IPS-18a (cell line): ENCODE results near the gene GABBR1.

ENCODE experiments used
- H3K27ac ChIP-seq: one replicate; pipeline ENCODE4 v1.5.1; 2013; ENCODE audit warnings: low read length
- H3K27me3 ChIP-seq: one replicate; pipeline ENCODE4 v1.6.1; 2013; ENCODE audit warnings: mild to moderate bottlenecking, low read length; ENCODE audit not compliant: control insufficient read depth, insufficient read depth
- H3K36me3 ChIP-seq: one replicate; pipeline ENCODE4 v1.6.1; 2013; ENCODE audit warnings: low read depth, low read length; ENCODE audit not compliant: control insufficient read depth
- H3K4me1 ChIP-seq: one replicate; pipeline ENCODE4 v1.6.1; 2013; ENCODE audit warnings: low read depth, low read length; ENCODE audit not compliant: control insufficient read depth
- H3K4me3 ChIP-seq: one replicate; pipeline ENCODE4 v1.5.1; 2013; ENCODE audit warnings: low read length
- H3K9ac ChIP-seq: one replicate; pipeline ENCODE4 v1.6.1; 2013; ENCODE audit warnings: mild to moderate bottlenecking, low read length, moderate library complexity
- H3K9me3 ChIP-seq: one replicate; pipeline ENCODE4 v1.6.1; 2013; ENCODE audit warnings: low read depth, low read length; ENCODE audit not compliant: control insufficient read depth

Gene GABBR1

GRCh38 chr6:29651413-29652197 is 18.6 kb upstream of the GABBR1 start:
- Histone ChIP-seq H3K27me3 (no peaks in the 10 kb centered on the region), H3K9ac (no peak overlapping the region), H3K9me3 (no peaks in the 10 kb centered on the region), H3K36me3 (no peaks in the 10 kb centered on the region), H3K27ac (no peak overlapping the region), H3K4me3 (no peak overlapping the region), H3K4me1 (peaks cover 20% of the 10 kb centered on the region)

GRCh38 chr6:29649701-29650673 is 17.0 kb upstream of the GABBR1 start:
- peak overlapping the region; percentile 25 for H3K9ac ChIP-seq
- H3K4me1 ChIP-seq: peaks cover 17% of the 10 kb centered on the region
- H3K27me3 ChIP-seq: no peaks in the 10 kb centered on the region
- H3K36me3 ChIP-seq: no peaks in the 10 kb centered on the region
- H3K27ac ChIP-seq: no peak overlapping the region
- H3K4me3 ChIP-seq: peak overlapping the region; percentile 58
- no peaks in the 10 kb centered on the region for H3K9me3 ChIP-seq

- H3K27ac ChIP-seq: no peak overlapping the region
- no peaks in the 10 kb centered on the region for H3K36me3 ChIP-seq
- H3K4me1 ChIP-seq: peaks cover 17% of the 10 kb centered on the region
- H3K9ac ChIP-seq: no peak overlapping the region
- H3K4me3 ChIP-seq: no peak overlapping the region
- H3K9me3 ChIP-seq: no peaks in the 10 kb centered on the region
- no peaks in the 10 kb centered on the region for H3K27me3 ChIP-seq
Observed at GRCh38 chr6:29647927-29648642, 15.1 kb upstream of the GABBR1 start.

- H3K36me3 ChIP-seq: no peaks in the 10 kb centered on the region
- no peak overlapping the region for H3K4me3 ChIP-seq
- no peak overlapping the region for H3K9ac ChIP-seq
- H3K27ac ChIP-seq: no peak overlapping the region
- no peaks in the 10 kb centered on the region for H3K9me3 ChIP-seq
- no peaks in the 10 kb centered on the region for H3K27me3 ChIP-seq
- H3K4me1 ChIP-seq: peaks cover 18% of the 10 kb centered on the region
Observed at GRCh38 chr6:29641430-29642148, 8.6 kb upstream of the GABBR1 start.

GRCh38 chr6:29637247-29637646 is 4.3 kb upstream of the GABBR1 start:
- no peak overlapping the region for H3K27ac ChIP-seq
- no peak overlapping the region for H3K4me3 ChIP-seq
- no peak overlapping the region for H3K9ac ChIP-seq
- no peaks in the 10 kb centered on the region for H3K9me3 ChIP-seq
- no peaks in the 10 kb centered on the region for H3K36me3 ChIP-seq
- no peaks in the 10 kb centered on the region for H3K27me3 ChIP-seq
- H3K4me1 ChIP-seq: peaks cover 28% of the 10 kb centered on the region

GRCh38 chr6:29633534-29633905 is 537 bp upstream of the GABBR1 start:
- no peaks in the 10 kb centered on the region for H3K9me3 ChIP-seq
- peak overlapping the region; percentile 67 for H3K27ac ChIP-seq
- H3K9ac ChIP-seq: peak overlapping the region; percentile 73
- no peaks in the 10 kb centered on the region for H3K27me3 ChIP-seq
- peak overlapping the region; percentile 85 for H3K4me3 ChIP-seq
- no peaks in the 10 kb centered on the region for H3K36me3 ChIP-seq
- peaks cover 31% of the 10 kb centered on the region for H3K4me1 ChIP-seq

GRCh38 chr6:29631860-29632731 is 887 bp downstream of the GABBR1 start:
- H3K27me3 ChIP-seq: no peaks in the 10 kb centered on the region
- peaks cover 31% of the 10 kb centered on the region for H3K4me1 ChIP-seq
- H3K4me3 ChIP-seq: peak overlapping the region; percentile 85
- no peaks in the 10 kb centered on the region for H3K9me3 ChIP-seq
- peak overlapping the region; percentile 73 for H3K9ac ChIP-seq
- no peaks in the 10 kb centered on the region for H3K36me3 ChIP-seq
- no peak overlapping the region for H3K27ac ChIP-seq

- no peak overlapping the region for H3K27ac ChIP-seq
Observed at GRCh38 chr6:29631209-29631810, 1.7 kb downstream of the GABBR1 start.

GRCh38 chr6:29630315-29630714 is 2.7 kb downstream of the GABBR1 start:
- peaks cover 42% of the 10 kb centered on the region for H3K4me1 ChIP-seq
- no peaks in the 10 kb centered on the region for H3K27me3 ChIP-seq
- H3K9me3 ChIP-seq: no peaks in the 10 kb centered on the region
- peak overlapping the region; percentile 85 for H3K4me3 ChIP-seq
- H3K27ac ChIP-seq: no peak overlapping the region
- H3K36me3 ChIP-seq: no peaks in the 10 kb centered on the region
- H3K9ac ChIP-seq: no peak overlapping the region

More at GRCh38 chr6:29631209-29631810, 1.7 kb downstream of the GABBR1 start:
- Histone ChIP-seq H3K9me3 (no peaks in the 10 kb centered on the region), H3K9ac (peak overlapping the region; percentile 73), H3K27me3 (no peaks in the 10 kb centered on the region), H3K4me1 (peaks cover 35% of the 10 kb centered on the region), H3K4me3 (peak overlapping the region; percentile 85), H3K36me3 (no peaks in the 10 kb centered on the region)

GRCh38 chr6:29629571-29629970 is 3.4 kb downstream of the GABBR1 start:
- Histone ChIP-seq H3K9ac (peak overlapping the region; percentile 56), H3K27ac (no peak overlapping the region), H3K36me3 (no peaks in the 10 kb centered on the region), H3K27me3 (no peaks in the 10 kb centered on the region), H3K9me3 (no peaks in the 10 kb centered on the region), H3K4me1 (peaks cover 49% of the 10 kb centered on the region), H3K4me3 (peak overlapping the region; percentile 85)
